Endothelial cell of umbilical vein (primary cell): ENCODE measurements around the gene ARHGAP10. TPM values are rescaled to one million over a fixed set of nuclear protein-coding genes. Genes with fewer than 3 reads are reported as not detected.

ENCODE experiments used
- BruUV-seq: library from RNA; stranded (reverse); fragments of 400-500 nt; replicated peaks from 2 replicates; lab custom pipeline; 2021; lab: Mats Ljungman, UMichigan
- CTCF ChIA-PET: fragments of 300-600, 350-600 bp; sonication (Branson Sonifier 250); formaldehyde crosslinking; loops from one replicate; lab custom pipeline; 2021; ENCODE audit warnings: antibody characterized with exemption, inconsistent platforms; lab: Charles Lee
- POLR2A ChIA-PET: fragments of 300-600, 350-600 bp; sonication (Branson Sonifier 250); formaldehyde crosslinking; loops from one replicate; lab custom pipeline; 2021; ENCODE audit warnings: antibody characterized with exemption, inconsistent platforms; lab: Charles Lee
- DNase-seq: peaks from one replicate; pipeline ENCODE4 v3.0.0-alpha.2; 2011; ENCODE audit warnings: low read depth, low spot score
- FAIRE-seq: peaks from 2 replicates; lab custom pipeline; 2011; peaks lifted over from hg19 to GRCh38; lab: Jason Lieb, UNC
- H2AFZ ChIP-seq: 2 replicates; pipeline ENCODE4 v1.6.0; 2012; ENCODE audit warnings: low read depth, low read length, control low read depth, inconsistent platforms
- H3K27ac ChIP-seq: 2 replicates; pipeline ENCODE4 v1.5.1; 2011; ENCODE audit warnings: low read depth, mild to moderate bottlenecking, control low read depth, low read length, moderate library complexity; ENCODE audit not compliant: insufficient read depth
- H3K27me3 ChIP-seq, 2 experiments: 2 replicates each; pipeline versions ENCODE4 v1.6.0 to v1.6.1; 2011; ENCODE audit warnings: low read length in 2 of 2, mixed read lengths in 1 of 2; ENCODE audit not compliant: control insufficient read depth in 2 of 2, insufficient read depth in 2 of 2
- H3K36me3 ChIP-seq, 2 experiments: 2 replicates in 1 of 2; 3 replicates in 1 of 2; pipeline ENCODE4 v1.5.1; 2011; ENCODE audit warnings: low read length in 2 of 2, mild to moderate bottlenecking in 1 of 2, moderate library complexity in 1 of 2; ENCODE audit not compliant: control insufficient read depth in 2 of 2, insufficient read depth in 2 of 2; ENCODE audit errors: extremely low read depth in 1 of 2
- H3K4me1 ChIP-seq: 3 replicates; pipeline ENCODE4 v1.5.1; 2011; ENCODE audit warnings: mild to moderate bottlenecking, low read length; ENCODE audit not compliant: control insufficient read depth, insufficient read depth; ENCODE audit errors: extremely low read depth
- H3K4me2 ChIP-seq: 2 replicates; pipeline ENCODE4 v1.6.1; 2011; ENCODE audit warnings: low read length, control low read depth, mixed read lengths; ENCODE audit not compliant: insufficient read depth
- H3K4me3 ChIP-seq, 3 experiments: fragments of 200-600 bp in 1 of 3; sonication (generic), shearing (Covaris generic) in 1 of 3; replicated peaks in 1 of 3; 2 replicates each; pipeline ENCODE4 v1.5.1; 2011 to 2016; ENCODE audit warnings: control low read depth in 3 of 3, low read length in 3 of 3, mild to moderate bottlenecking in 2 of 3, inconsistent platforms in 1 of 3, low read depth in 1 of 3, moderate library complexity in 1 of 3; ENCODE audit not compliant: insufficient read depth in 1 of 3
- H3K79me2 ChIP-seq: 2 replicates; pipeline ENCODE4 v1.6.0; 2012; ENCODE audit warnings: low read length, inconsistent platforms; ENCODE audit not compliant: control insufficient read depth, insufficient read depth
- H3K9ac ChIP-seq: replicated peaks from 2 replicates; pipeline ENCODE3; 2011; ENCODE audit warnings: low read length, control low read depth; ENCODE audit not compliant: insufficient read depth; ENCODE audit errors: extremely low read depth
- H3K9me1 ChIP-seq: replicated peaks from 3 replicates; pipeline ENCODE4 v1.6.0; 2011; ENCODE audit warnings: mild to moderate bottlenecking, low read length; ENCODE audit not compliant: control insufficient read depth, insufficient read depth; ENCODE audit errors: extremely low read depth
- H3K9me3 ChIP-seq: replicated peaks from 2 replicates; pipeline ENCODE4 v1.5.1; 2012; ENCODE audit warnings: low read length, inconsistent platforms; ENCODE audit not compliant: control insufficient read depth, insufficient read depth
- H4K20me1 ChIP-seq: replicated peaks from 2 replicates; pipeline ENCODE3; 2011; ENCODE audit warnings: mild to moderate bottlenecking, low read length; ENCODE audit not compliant: control insufficient read depth, insufficient read depth; ENCODE audit errors: extremely low read depth
- EZH2 ChIP-seq: IDR thresholded peaks from 2 replicates; pipeline ENCODE4 v1.6.1; 2012; ENCODE audit warnings: borderline replicate concordance, low read depth, mild to moderate bottlenecking, moderate library complexity, low read length, inconsistent platforms; ENCODE audit not compliant: severe bottlenecking
- FOS ChIP-seq: IDR thresholded peaks from 2 replicates; pipeline ENCODE4 v1.6.1; 2011; ENCODE audit warnings: mild to moderate bottlenecking, low read length, moderate library complexity, borderline replicate concordance; ENCODE audit not compliant: insufficient read depth
- GATA2 ChIP-seq: IDR thresholded peaks from 2 replicates; pipeline ENCODE4 v1.7.0; 2011; ENCODE audit warnings: low read depth, mild to moderate bottlenecking, moderate library complexity, mixed read lengths, low read length; ENCODE audit not compliant: insufficient read length, insufficient read depth
- JUN ChIP-seq: IDR thresholded peaks from 2 replicates; pipeline ENCODE4 v1.6.1; 2011; ENCODE audit warnings: borderline replicate concordance, low read depth; ENCODE audit not compliant: insufficient read length, insufficient read depth
- MYC ChIP-seq: IDR thresholded peaks from one replicate; pipeline ENCODE4 v1.6.1; 2011; ENCODE audit warnings: mild to moderate bottlenecking, low read depth, low read length
- POLR2A ChIP-seq: IDR thresholded peaks from 2 replicates; pipeline ENCODE4 v1.6.1; 2012; ENCODE audit warnings: low read depth, mild to moderate bottlenecking, control low read depth, low read length
- POLR2AphosphoS5 ChIP-seq: IDR thresholded peaks from 2 replicates; pipeline ENCODE4 v1.6.1; 2012; ENCODE audit warnings: low read depth, mild to moderate bottlenecking, control low read depth, low read length, moderate library complexity; ENCODE audit not compliant: insufficient read depth
- dilution Hi-C: fragments of 300-500 bp; cut with MboI; formaldehyde crosslinking; loops from one replicate; pipeline ENCODE4 v1.15.0; 2019; ENCODE audit warnings: low sequenced_read_pairs; ENCODE audit not compliant: extremely low pct_ligation_motif_present
- intact Hi-C: fragments of 100-400 bp; cut with micrococcal nuclease; formaldehyde crosslinking; loops from one replicate; pipeline ENCODE4 v1.10.0; 2022
- polyA plus RNA-seq, 4 experiments: library from polyadenylated mRNA; depleted of rRNA in 3 of 4; stranded (reverse) in 3 of 4; unstranded in 1 of 4; fragments of >200 nt; gene quantifications; 2 replicates each; pipeline versions ENCODE4 v1.2.1 to v1.2.3, GENCODE V29; 2011 to 2012; ENCODE audit warnings: missing spikeins in 1 of 4
- total RNA-seq: library from RNA; stranded (reverse); gene quantifications from 2 replicates; pipeline ENCODE4 v1.2.3, GENCODE V29; 2021
- TF ChIP-seq, protein P1 (sequence below): IDR thresholded peaks from 2 replicates; pipeline ENCODE4 v1.6.1; 2011; ENCODE audit not compliant: insufficient read depth, insufficient read length
- TF ChIP-seq, protein P2 (sequence below), 2 donors: IDR thresholded peaks; 1 replicate in 1 of 2; 2 replicates in 1 of 2; pipeline ENCODE4 v1.5.1; 2011; ENCODE audit warnings: low read length in 2 of 2, mild to moderate bottlenecking in 2 of 2, moderate library complexity in 2 of 2, control low read depth in 1 of 2, inconsistent platforms in 1 of 2, low read depth in 1 of 2; ENCODE audit not compliant: insufficient read depth in 1 of 2; ENCODE audit errors: extremely low read depth in 1 of 2

Gene ARHGAP10
- total and polyA plus RNA-seq, 2 donors (not counting 3 experiments of a cell fraction or from before 2014, with no cell fraction given): 20.4 to 36.7 TPM

DNA sequence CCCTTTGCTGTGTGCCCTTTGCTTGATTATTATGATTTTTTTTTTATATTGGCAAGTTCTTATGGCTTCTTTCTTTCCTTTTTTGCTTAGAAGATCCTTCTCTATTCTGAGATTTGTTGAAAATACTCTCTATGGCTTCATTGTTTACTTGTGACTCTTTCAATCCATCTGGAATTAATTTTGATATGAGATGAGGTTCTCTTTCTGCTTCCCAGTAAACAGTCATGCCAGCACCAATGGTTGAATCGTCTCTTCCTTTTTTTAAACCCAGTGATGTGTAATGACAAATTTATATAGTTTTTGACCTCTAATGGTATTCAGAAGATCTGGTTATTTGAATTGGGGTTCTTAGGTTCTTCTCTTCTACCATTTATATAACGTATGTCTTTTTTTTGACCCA is 121.8 kb downstream of the ARHGAP10 start:
- no peaks in the 10 kb centered on the region for H3K27me3 ChIP-seq
- FAIRE-seq (no peak), DNase-seq (no peak)
- H3K27ac ChIP-seq: no peak overlapping the region
- no peak overlapping the region for H3K9ac ChIP-seq
- intact Hi-C loops (no loop called here), dilution Hi-C loops (no loop called here)
- no peaks in the 10 kb centered on the region for H3K9me3 ChIP-seq
- no peak for TF ChIP-seq EZH2
- no peak for TF ChIP-seq GATA2
- TF ChIP-seq, protein P1, sequence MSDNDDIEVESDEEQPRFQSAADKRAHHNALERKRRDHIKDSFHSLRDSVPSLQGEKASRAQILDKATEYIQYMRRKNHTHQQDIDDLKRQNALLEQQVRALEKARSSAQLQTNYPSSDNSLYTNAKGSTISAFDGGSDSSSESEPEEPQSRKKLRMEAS: no peak
- no peak for TF ChIP-seq POLR2AphosphoS5
- no peak for TF ChIP-seq JUN
- TF ChIP-seq MYC: no peak
- ChIA-PET CTCF (interaction anchor here (5.2 kb wide), 1 partner anchor 13 kb away, joined by 50 read pairs; no protein-coding TSS in a partner anchor), POLR2A (no interaction called here)
- no peaks in the 10 kb centered on the region for H4K20me1 ChIP-seq
- no TSS peak for BruUV-seq
- H3K79me2 ChIP-seq: no peaks in the 10 kb centered on the region
- no peak overlapping the region for H2AFZ ChIP-seq
- no peak overlapping the region for H3K4me3 ChIP-seq
- H3K4me2 ChIP-seq: no peak overlapping the region
- H3K36me3 ChIP-seq: no peaks in the 10 kb centered on the region
- peaks cover 18% of the 10 kb centered on the region for H3K4me1 ChIP-seq
- no peaks in the 10 kb centered on the region for H3K9me1 ChIP-seq

DNA sequence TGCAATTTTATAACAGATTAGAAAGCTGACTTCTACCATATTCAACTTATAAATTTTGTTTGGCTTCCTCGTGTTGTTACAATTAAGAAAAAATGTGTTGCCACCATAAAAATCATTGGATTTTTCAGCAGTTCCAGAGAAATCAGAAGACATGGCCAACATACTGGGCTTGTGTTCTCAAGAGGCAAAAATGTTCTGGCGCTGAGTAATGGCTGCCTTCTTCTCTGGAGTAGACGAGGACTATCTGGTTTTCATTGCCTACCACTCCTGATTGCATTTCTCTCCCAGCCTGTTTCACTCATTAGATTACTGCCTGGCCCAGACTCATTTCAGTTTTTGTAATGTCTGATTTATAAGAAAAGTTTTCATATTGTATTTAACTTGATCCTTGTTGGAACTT is 122.3 kb downstream of the ARHGAP10 start:
- Histone ChIP-seq H3K4me1 (peaks cover 18% of the 10 kb centered on the region), H3K27me3 (no peaks in the 10 kb centered on the region), H3K9me1 (no peaks in the 10 kb centered on the region), H3K4me3 (no peak overlapping the region), H3K9ac (no peak overlapping the region), H3K27ac (no peak overlapping the region), H3K36me3 (no peaks in the 10 kb centered on the region), H3K79me2 (no peaks in the 10 kb centered on the region), H2AFZ (no peak overlapping the region), H3K4me2 (no peak overlapping the region), H4K20me1 (no peaks in the 10 kb centered on the region), H3K9me3 (no peaks in the 10 kb centered on the region)
- dilution Hi-C loops: no loop called here
- no TSS peak for BruUV-seq
- FAIRE-seq: no peak
- no peak for TF ChIP-seq EZH2
- no peak for TF ChIP-seq FOS
- TF ChIP-seq JUN: no peak
- TF ChIP-seq, protein P1: no peak
- no peak for TF ChIP-seq GATA2
- no peak for TF ChIP-seq MYC
- TF ChIP-seq POLR2A: no peak
- no peak for TF ChIP-seq POLR2AphosphoS5
- TF ChIP-seq, protein P2, sequence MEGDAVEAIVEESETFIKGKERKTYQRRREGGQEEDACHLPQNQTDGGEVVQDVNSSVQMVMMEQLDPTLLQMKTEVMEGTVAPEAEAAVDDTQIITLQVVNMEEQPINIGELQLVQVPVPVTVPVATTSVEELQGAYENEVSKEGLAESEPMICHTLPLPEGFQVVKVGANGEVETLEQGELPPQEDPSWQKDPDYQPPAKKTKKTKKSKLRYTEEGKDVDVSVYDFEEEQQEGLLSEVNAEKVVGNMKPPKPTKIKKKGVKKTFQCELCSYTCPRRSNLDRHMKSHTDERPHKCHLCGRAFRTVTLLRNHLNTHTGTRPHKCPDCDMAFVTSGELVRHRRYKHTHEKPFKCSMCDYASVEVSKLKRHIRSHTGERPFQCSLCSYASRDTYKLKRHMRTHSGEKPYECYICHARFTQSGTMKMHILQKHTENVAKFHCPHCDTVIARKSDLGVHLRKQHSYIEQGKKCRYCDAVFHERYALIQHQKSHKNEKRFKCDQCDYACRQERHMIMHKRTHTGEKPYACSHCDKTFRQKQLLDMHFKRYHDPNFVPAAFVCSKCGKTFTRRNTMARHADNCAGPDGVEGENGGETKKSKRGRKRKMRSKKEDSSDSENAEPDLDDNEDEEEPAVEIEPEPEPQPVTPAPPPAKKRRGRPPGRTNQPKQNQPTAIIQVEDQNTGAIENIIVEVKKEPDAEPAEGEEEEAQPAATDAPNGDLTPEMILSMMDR (IDR thresholded peaks at IDR 0.05; ENCODE audit: extremely low read depth in 1 of 2, insufficient read depth in 1 of 2, low read depth in 1 of 2, low read length in 2 of 2): no peak
- CTCF ChIA-PET: interaction anchor here (1.2 to 5.2 kb wide), 2 partner anchors 13 to 123 kb away, joined by 3 to 50 read pairs; partner anchors contain the start of gene ARHGAP10
- no peak for DNase-seq
- intact Hi-C loops: no loop called here
- POLR2A ChIA-PET: no interaction called here
